BLaER1 treated with 17β-estradiol and CSF1 and Interleukin-3, amounts not matched to agents 10 nM and 100 nM (cell line): ENCODE results near the gene TM4SF20.
"Not testable (repeated sequence)": the region's sequence is repeated elsewhere in the genome, so short reads cannot be mapped to it uniquely, and the experiment has no call there.

Source experiments
- H3K27ac ChIP-seq, 11 experiments: shearing (Covaris generic); formaldehyde crosslinking; 2 replicates each; pipeline ENCODE4 v1.8.1; 2022
- H3K27me3 ChIP-seq, 11 experiments: shearing (Covaris generic); formaldehyde crosslinking; 2 replicates each; pipeline ENCODE4 v1.8.1; 2022
- H3K36me3 ChIP-seq, 11 experiments: shearing (Covaris generic); formaldehyde crosslinking; 2 replicates each; pipeline ENCODE4 v1.8.1; 2022
- H3K4me1 ChIP-seq, 10 experiments: shearing (Covaris generic); formaldehyde crosslinking; 2 replicates each; pipeline ENCODE4 v1.8.1; 2022
- H3K4me2 ChIP-seq, 11 experiments: shearing (Covaris generic); formaldehyde crosslinking; 2 replicates each; pipeline ENCODE4 v1.8.1; 2022
- H3K4me3 ChIP-seq, 10 experiments: shearing (Covaris generic); formaldehyde crosslinking; 2 replicates each; pipeline ENCODE4 v1.8.1; 2022
- H3K9ac ChIP-seq, 11 experiments: shearing (Covaris generic); formaldehyde crosslinking; 2 replicates each; pipeline ENCODE4 v1.8.1; 2022
- H3K9me3 ChIP-seq, 11 experiments: shearing (Covaris generic); formaldehyde crosslinking; replicated peaks in 1 of 11; 2 replicates each; pipeline ENCODE4 v1.8.1; 2022
- H4K20me1 ChIP-seq, 11 experiments: shearing (Covaris generic); formaldehyde crosslinking; 2 replicates each; pipeline ENCODE4 v1.8.1; 2022
- Cebpa-rat ChIP-seq, 11 experiments: shearing (Covaris generic); IDR thresholded peaks; 2 replicates each; pipeline ENCODE4 v1.8.1; 2022

Gene TM4SF20

DNA sequence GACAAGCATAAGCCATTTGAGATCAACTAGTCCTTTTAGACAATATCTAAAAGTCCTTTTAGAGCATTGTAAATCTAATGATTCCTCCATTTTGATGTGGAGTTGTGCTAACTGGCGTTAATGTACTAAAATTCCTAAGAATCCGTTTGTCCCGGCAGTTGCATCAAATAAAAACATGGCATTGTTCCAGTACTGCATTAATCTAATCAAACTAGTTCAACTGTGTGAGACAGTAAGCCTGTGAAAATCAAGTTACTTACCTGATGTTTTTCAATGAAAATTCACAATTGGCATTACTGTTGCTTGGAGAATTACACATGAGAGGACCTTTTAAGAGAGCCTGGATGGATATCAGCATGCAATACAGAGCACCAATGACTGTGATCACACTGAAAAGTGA is 13.3 kb downstream of the TM4SF20 start:
- no peak for TF ChIP-seq Cebpa-rat (IDR thresholded peaks at IDR 0.05)
- peaks cover 4 to 11% (median 5%) of the 10 kb centered on the region in 11 experiments; a peak in 19 of 22 replicates for H3K36me3 ChIP-seq
- H3K4me2 ChIP-seq = peak overlapping the region in 7 of 11 experiments; percentile 21 to 74 (median 62); a peak in 11 of 22 replicates
- H3K9me3 ChIP-seq = no peaks in the 10 kb centered on the region
- H3K27ac ChIP-seq = peak overlapping the region in 7 of 11 experiments; percentile 35 to 97 (median 69); a peak in 8 of 22 replicates
- peaks cover 26 to 76% (median 67%) of the 10 kb centered on the region in 10 experiments for H3K4me1 ChIP-seq
- H3K4me3 ChIP-seq = no peak overlapping the region
- H3K9ac ChIP-seq = 0 out of 22 replicates have a peak overlapping the region, but pooled peaks of 1 of the 11 experiments have one; percentile 42
- H4K20me1 ChIP-seq = no peaks in the 10 kb centered on the region
- no peaks in the 10 kb centered on the region for H3K27me3 ChIP-seq

- H3K4me2 ChIP-seq = peak overlapping the region; percentile 38 to 73 (median 62)
- H3K27me3 ChIP-seq, H3K4me3 ChIP-seq, H4K20me1 ChIP-seq, H3K9me3 ChIP-seq, H3K9ac ChIP-seq: not testable (repeated sequence)
- H3K27ac ChIP-seq = peak overlapping the region in 8 of 11 experiments; percentile 11 to 73 (median 34); a peak in 10 of 22 replicates
- H3K4me1 ChIP-seq = peaks cover 17 to 66% (median 56%) of the 10 kb centered on the region in 10 experiments
- peaks cover 14 to 22% (median 16%) of the 10 kb centered on the region in 11 experiments; a peak in 20 of 22 replicates for H3K36me3 ChIP-seq
These were observed 14.4 kb downstream of the TM4SF20 start for GRCh38 chr2:227364585-227365263.

DNA sequence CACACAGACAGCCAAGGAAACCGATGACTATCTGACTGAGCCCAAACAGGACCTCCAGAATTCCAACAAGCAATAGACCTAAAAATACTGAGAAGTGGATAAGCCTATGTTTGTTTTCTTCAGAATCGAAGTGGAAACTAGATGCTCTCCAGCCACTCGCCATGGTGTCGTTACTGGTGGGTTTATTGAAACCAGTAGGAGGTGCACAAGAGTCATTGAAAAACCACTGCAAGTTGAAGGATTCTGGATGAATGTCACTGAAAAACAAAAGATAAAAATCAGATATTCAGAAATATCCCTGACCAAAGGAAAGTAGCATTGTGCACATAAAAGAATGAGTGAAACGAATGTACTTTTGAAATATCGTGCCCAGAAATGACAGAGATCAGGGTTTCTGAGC is 15.3 kb downstream of the TM4SF20 start:
- Histone ChIP-seq H3K27ac (peak overlapping the region in 1 of 11 experiments; percentile 43; a peak in 1 of 22 replicates), H3K9ac (no peak overlapping the region), H3K36me3 (peaks cover 20 to 32% (median 26%) of the 10 kb centered on the region in 11 experiments; a peak in 21 of 22 replicates), H3K4me2 (peak overlapping the region in 10 of 11 experiments; percentile 38 to 73 (median 63); a peak in 13 of 22 replicates), H3K4me1 (peaks cover 16 to 57% (median 46%) of the 10 kb centered on the region in 10 experiments), H3K27me3 (no peaks in the 10 kb centered on the region), H3K4me3 (no peak overlapping the region), H4K20me1 (no peaks in the 10 kb centered on the region), H3K9me3 (no peaks in the 10 kb centered on the region)
- no peak for TF ChIP-seq Cebpa-rat (IDR thresholded peaks at IDR 0.05)

DNA sequence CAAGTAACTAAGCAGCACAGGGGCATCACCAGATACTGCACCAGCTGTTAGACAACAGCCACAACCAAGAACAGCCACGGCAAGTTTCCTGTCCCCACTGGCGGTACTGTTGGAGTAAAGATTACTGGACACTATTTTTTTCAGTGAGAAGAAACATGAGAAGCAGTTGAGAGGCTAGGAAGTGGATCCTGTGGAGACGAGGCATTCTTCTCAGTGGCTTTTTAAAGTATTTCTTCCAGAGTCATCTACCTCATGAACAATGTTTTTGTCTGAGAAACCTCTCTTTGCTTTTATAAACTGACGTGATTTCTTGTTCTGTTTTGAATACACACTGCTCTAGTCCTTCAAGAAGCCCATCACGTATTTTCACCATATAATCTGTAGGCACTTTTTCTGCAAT is 18.8 kb downstream of the TM4SF20 start:
- Histone ChIP-seq H4K20me1 (no peaks in the 10 kb centered on the region), H3K36me3 (peaks cover 54 to 66% (median 60%) of the 10 kb centered on the region in 11 experiments), H3K9ac (no peak overlapping the region), H3K9me3 (no peaks in the 10 kb centered on the region), H3K27me3 (no peaks in the 10 kb centered on the region), H3K4me3 (no peak overlapping the region), H3K4me1 (peaks cover 16 to 30% (median 18%) of the 10 kb centered on the region in 10 experiments), H3K4me2 (no peak overlapping the region), H3K27ac (no peak overlapping the region)
- no peak for TF ChIP-seq Cebpa-rat (IDR thresholded peaks at IDR 0.05)

DNA sequence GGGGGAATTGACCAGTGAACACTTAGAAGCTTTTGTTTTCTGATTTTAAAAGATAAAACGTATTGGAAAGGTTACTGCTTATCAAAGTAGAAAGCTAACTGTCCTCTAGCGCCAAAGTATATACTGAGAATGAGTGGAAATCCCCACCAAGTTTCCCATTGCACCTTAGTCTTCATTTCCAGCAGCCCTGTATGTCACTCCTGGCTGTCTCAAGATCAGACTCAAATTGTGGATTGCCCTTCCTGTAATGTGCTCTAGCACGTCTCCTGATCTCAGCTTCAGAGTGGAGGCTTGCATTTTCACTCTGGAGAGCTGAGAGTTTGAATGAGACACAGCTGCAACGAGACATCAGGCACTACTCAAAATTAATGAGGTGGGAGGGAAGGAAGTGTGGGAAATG is 27.5 kb downstream of the TM4SF20 start:
- no peak overlapping the region for H3K9ac ChIP-seq
- H3K4me2 ChIP-seq = no peak overlapping the region
- peaks cover 0 to 9% (median 0%) of the 10 kb centered on the region in 10 experiments; a peak in 5 of 20 replicates for H3K4me1 ChIP-seq
- no peaks in the 10 kb centered on the region for H3K27me3 ChIP-seq
- no peaks in the 10 kb centered on the region for H3K9me3 ChIP-seq
- no peak for TF ChIP-seq Cebpa-rat (IDR thresholded peaks at IDR 0.05)
- peaks cover 50 to 96% (median 79%) of the 10 kb centered on the region in 11 experiments for H3K36me3 ChIP-seq
- no peak overlapping the region for H3K4me3 ChIP-seq
- H3K27ac ChIP-seq = no peak overlapping the region
- H4K20me1 ChIP-seq = no peaks in the 10 kb centered on the region

DNA sequence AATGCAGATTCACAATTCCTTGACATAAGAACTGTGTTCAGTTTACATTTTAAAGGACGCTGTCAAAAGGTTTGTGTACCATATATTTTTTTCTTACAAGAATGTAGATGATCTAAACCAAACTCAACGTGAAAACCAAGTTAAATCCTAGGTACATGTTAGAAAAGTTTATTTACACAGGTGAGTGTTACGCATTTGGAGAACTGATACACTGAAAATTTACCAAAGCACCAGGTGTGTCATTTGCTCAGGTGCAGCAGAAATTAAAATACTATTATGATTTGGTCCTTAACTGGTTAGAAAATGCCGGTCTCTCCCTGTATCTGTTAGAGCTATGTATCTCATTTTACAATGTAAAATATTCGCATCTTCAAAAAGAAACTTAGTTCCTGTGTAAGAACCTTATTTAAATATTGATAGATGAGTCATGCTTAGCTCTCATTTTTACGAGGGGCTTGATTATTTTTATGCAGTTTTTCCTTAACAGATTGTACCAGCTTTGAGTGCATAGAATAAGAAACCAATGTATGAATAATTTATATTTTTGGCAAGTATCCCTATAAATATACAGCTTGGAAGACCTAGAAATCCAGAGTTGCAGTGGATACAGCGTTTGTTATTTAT is 29.0 kb downstream of the TM4SF20 start:
- H3K27ac ChIP-seq = no peak overlapping the region
- TF ChIP-seq Cebpa-rat (IDR thresholded peaks at IDR 0.05) = no peak
- no peaks in the 10 kb centered on the region for H4K20me1 ChIP-seq
- no peaks in the 10 kb centered on the region for H3K27me3 ChIP-seq
- no peak overlapping the region for H3K4me2 ChIP-seq
- H3K9ac ChIP-seq = no peak overlapping the region
- no peaks in the 10 kb centered on the region for H3K4me1 ChIP-seq
- peaks cover 41 to 96% (median 77%) of the 10 kb centered on the region in 11 experiments for H3K36me3 ChIP-seq
- H3K4me3 ChIP-seq = no peak overlapping the region
- no peaks in the 10 kb centered on the region for H3K9me3 ChIP-seq

DNA sequence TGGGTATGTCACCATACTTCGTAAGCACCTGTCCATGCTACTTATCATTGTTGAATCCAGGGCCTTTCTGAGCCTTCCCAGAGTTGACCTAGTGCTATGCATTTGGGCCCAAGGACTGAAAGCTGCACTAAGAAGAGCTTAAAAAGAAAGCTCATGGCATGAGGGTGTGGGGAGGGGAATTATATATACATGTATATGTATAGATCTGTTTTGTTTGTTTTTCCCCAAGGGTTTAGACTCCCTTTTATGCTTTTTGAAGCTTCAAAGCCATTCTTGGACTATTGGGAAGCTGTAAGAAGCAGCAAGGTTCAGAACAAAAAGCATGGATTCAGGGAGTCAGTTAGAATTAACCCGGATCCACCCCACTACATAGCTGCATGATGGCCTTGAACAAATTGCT is 30.8 kb downstream of the TM4SF20 start:
- Histone ChIP-seq H3K27ac (no peak overlapping the region), H3K4me2 (no peak overlapping the region), H3K4me3 (no peak overlapping the region), H4K20me1 (no peaks in the 10 kb centered on the region), H3K9me3 (no peaks in the 10 kb centered on the region), H3K36me3 (peaks cover 46 to 95% (median 82%) of the 10 kb centered on the region in 11 experiments; a peak in 21 of 22 replicates), H3K4me1 (no peaks in the 10 kb centered on the region), H3K27me3 (no peaks in the 10 kb centered on the region), H3K9ac (no peak overlapping the region)
- no peak for TF ChIP-seq Cebpa-rat (IDR thresholded peaks at IDR 0.05)

- Histone ChIP-seq H4K20me1 (no peaks in the 10 kb centered on the region), H3K4me2 (no peak overlapping the region), H3K27ac (no peak overlapping the region), H3K27me3 (no peaks in the 10 kb centered on the region), H3K4me1 (no peaks in the 10 kb centered on the region), H3K36me3 (peaks cover 46 to 95% (median 81%) of the 10 kb centered on the region in 11 experiments; a peak in 21 of 22 replicates), H3K9ac (no peak overlapping the region), H3K4me3 (no peak overlapping the region), H3K9me3 (no peaks in the 10 kb centered on the region)
- TF ChIP-seq Cebpa-rat (IDR thresholded peaks at IDR 0.05) = no peak
These were observed 32.0 kb downstream of the TM4SF20 start for GRCh38 chr2:227347117-227347516.

- no peak overlapping the region for H3K9ac ChIP-seq
- no peak overlapping the region for H3K4me3 ChIP-seq
- no peaks in the 10 kb centered on the region for H3K9me3 ChIP-seq
- no peak for TF ChIP-seq Cebpa-rat (IDR thresholded peaks at IDR 0.05)
- no peaks in the 10 kb centered on the region for H3K4me1 ChIP-seq
- H3K27me3 ChIP-seq = no peaks in the 10 kb centered on the region
- peaks cover 56 to 94% (median 84%) of the 10 kb centered on the region in 11 experiments for H3K36me3 ChIP-seq
- no peak overlapping the region for H3K4me2 ChIP-seq
- no peak overlapping the region for H3K27ac ChIP-seq
- H4K20me1 ChIP-seq = no peaks in the 10 kb centered on the region; a peak in 1 of 22 replicates
These were observed 34.9 kb downstream of the TM4SF20 start for GRCh38 chr2:227344231-227344630.
